Fibroblast of lung (primary cell): ENCODE results near the gene CMTR1.

Experiments used
- CTCF ChIP-seq, 2 donors: IDR thresholded peaks in 1 of 2; conservative IDR thresholded peaks in 1 of 2; 1 replicate in 1 of 2; 2 replicates in 1 of 2; pipeline ENCODE4 v1.5.1; 2011 to 2012; ENCODE audit warnings: low read length in 2 of 2, control low read depth in 1 of 2, inconsistent platforms in 1 of 2, low read depth in 1 of 2, mild to moderate bottlenecking in 1 of 2
- EZH2 ChIP-seq: IDR thresholded peaks from 2 replicates; pipeline ENCODE4 v1.5.1; 2012; ENCODE audit warnings: low read length, control low read depth, mild to moderate bottlenecking; ENCODE audit errors: missing control alignments

- TF ChIP-seq CTCF (conservative IDR thresholded peaks at IDR 0.05 in 1 of 2, IDR thresholded peaks at IDR 0.05 in 1 of 2; ENCODE audit: low read depth in 1 of 2, low read length in 2 of 2), result no peak
- no peak for TF ChIP-seq EZH2
Observed at GRCh38 chr6:37524025-37524969, 91.3 kb downstream of the CMTR1 start.
